ENCODE data around the gene BMP7.

GRCh38 chr20:57161478-57162361 is 104.7 kb downstream of the BMP7 start:
- TF ChIP-seq YY1 (IDR thresholded peaks at IDR 0.05; ENCODE audit: insufficient read depth, insufficient read length), result no peak
- TF ChIP-seq SUZ12 (IDR thresholded peaks at IDR 0.05; ENCODE audit: extremely low read depth, insufficient read depth, insufficient read length), result no peak
